NT2/D1 (cell line): ENCODE results near the gene LCP2.

ENCODE experiments used
- SUZ12 ChIP-seq: IDR thresholded peaks from 2 replicates; pipeline ENCODE4 v1.6.1; 2011; ENCODE audit not compliant: insufficient read length, insufficient read depth; ENCODE audit errors: extremely low read depth
- YY1 ChIP-seq: IDR thresholded peaks from 2 replicates; pipeline ENCODE4 v1.6.1; 2011; ENCODE audit not compliant: insufficient read length, insufficient read depth
- ZNF274 ChIP-seq: IDR thresholded peaks from 2 replicates; pipeline ENCODE4 v1.6.1; 2011; ENCODE audit warnings: mild to moderate bottlenecking, low read depth, low read length

GRCh38 chr5:170312301-170312595 lies 14.7 kb upstream of the LCP2 start:
- TF ChIP-seq ZNF274 (no peak), YY1 (no peak), SUZ12 (no peak)
